Measurements from ENCODE around the gene FAM120A.

FAM120A gene

GRCh38 chr9:93476924-93477323 lies 25.4 kb downstream of the FAM120A start:
- no peak for DNase-seq (ENCODE audit: extremely low read depth, low read depth)

GRCh38 chr9:93477397-93477796 lies 25.9 kb downstream of the FAM120A start:
- no peak for TF ChIP-seq CTCF (IDR thresholded peaks at IDR 0.05; ENCODE audit: low read depth, low read length, missing control alignments)
- DNase-seq (ENCODE audit: extremely low read depth, low read depth), result no peak

More at GRCh38 chr9:93476924-93477323, 25.4 kb downstream of the FAM120A start:
- TF ChIP-seq CTCF (IDR thresholded peaks at IDR 0.05; ENCODE audit: low read depth, low read length, missing control alignments), result no peak
- H3K4me3 ChIP-seq (replicated peaks; ENCODE audit: low read depth, low read length), result no peak overlapping the region

GRCh38 chr9:93479726-93480125 lies 28.2 kb downstream of the FAM120A start:
- DNase-seq (ENCODE audit: extremely low read depth, low read depth), result no peak
- H3K4me3 ChIP-seq (replicated peaks; ENCODE audit: low read depth, low read length), result no peak overlapping the region
- TF ChIP-seq CTCF (IDR thresholded peaks at IDR 0.05; ENCODE audit: low read depth, low read length, missing control alignments), result no peak

More at GRCh38 chr9:93477397-93477796, 25.9 kb downstream of the FAM120A start:
- no peak overlapping the region for H3K4me3 ChIP-seq (replicated peaks; ENCODE audit: low read depth, low read length)

GRCh38 chr9:93480262-93480661 lies 28.8 kb downstream of the FAM120A start:
- H3K4me3 ChIP-seq (replicated peaks; ENCODE audit: low read depth, low read length), result no peak overlapping the region
- no peak for TF ChIP-seq CTCF (IDR thresholded peaks at IDR 0.05; ENCODE audit: low read depth, low read length, missing control alignments)
- DNase-seq (ENCODE audit: extremely low read depth, low read depth), result no peak

GRCh38 chr9:93480728-93481324 lies 29.3 kb downstream of the FAM120A start:
- DNase-seq (ENCODE audit: extremely low read depth, low read depth), result no peak
- no peak for TF ChIP-seq CTCF (IDR thresholded peaks at IDR 0.05; ENCODE audit: low read depth, low read length, missing control alignments)

GRCh38 chr9:93483497-93483896 lies 32.0 kb downstream of the FAM120A start:
- no peak for DNase-seq (ENCODE audit: extremely low read depth, low read depth)
- no peak overlapping the region for H3K4me3 ChIP-seq (replicated peaks; ENCODE audit: low read depth, low read length)
- no peak for TF ChIP-seq CTCF (IDR thresholded peaks at IDR 0.05; ENCODE audit: low read depth, low read length, missing control alignments)

More at GRCh38 chr9:93480728-93481324, 29.3 kb downstream of the FAM120A start:
- no peak overlapping the region for H3K4me3 ChIP-seq (replicated peaks; ENCODE audit: low read depth, low read length)

- no peak for DNase-seq (ENCODE audit: extremely low read depth, low read depth)
- no peak overlapping the region for H3K4me3 ChIP-seq (replicated peaks; ENCODE audit: low read depth, low read length)
- no peak for TF ChIP-seq CTCF (IDR thresholded peaks at IDR 0.05; ENCODE audit: low read depth, low read length, missing control alignments)
Observed at GRCh38 chr9:93486268-93486667, 34.8 kb downstream of the FAM120A start.

Measured in HFF-Myc (cell line).